Measurements from ENCODE around the gene EBI3. TPM values are rescaled to one million over a fixed set of nuclear protein-coding genes. Genes with fewer than 3 reads are reported as not detected.
A peak's percentile ranks its signal among the peaks of the same experiment; 100 is the strongest.
"Not testable (repeated sequence)": the region's sequence is repeated elsewhere in the genome, so short reads cannot be mapped to it uniquely, and the experiment has no call there.

The EBI3 gene
- total RNA-seq, 4 donors from 2014 or later: 0.96 to 3.7 (median 3.7) TPM; not detected in 1

- TF ChIP-seq POLR2AphosphoS5 (IDR thresholded peaks at IDR 0.05) (no peak), CTCF (IDR thresholded peaks at IDR 0.05) (no peak), POLR2A (IDR thresholded peaks at IDR 0.05) (no peak), EP300 (IDR thresholded peaks at IDR 0.05; ENCODE audit: low read depth) (no peak)
- Histone ChIP-seq H3K4me1 (no peaks in the 10 kb centered on the region), H3K27ac (no peak overlapping the region), H3K27me3 (peaks cover 27% of the 10 kb centered on the region), H3K9me3 (no peaks in the 10 kb centered on the region), H3K36me3 (no peaks in the 10 kb centered on the region), H3K4me3 (no peak overlapping the region)
- in situ Hi-C loops (cut with MboI; ENCODE audit: low pct_ligation_motif_present in 1 of 4, low pct_unique_long_range_greater_than_20kb in 1 of 4, low sequenced_read_pairs in 3 of 4): no loop called here
- WGBS, 2 donors (ENCODE audit: low coverage in 1 of 2): 60 to 63% methylated on average over 7 to 13 of the region's 13 CpGs
- no peak for DNase-seq
- intact Hi-C loops (cut with DNase I; ENCODE audit: low total_unique reads): no loop called here
These were observed 5.5 kb downstream of the EBI3 start for GRCh38 chr19:4234862-4235201.

GRCh38 chr19:4237510-4237909, 8.2 kb downstream of the EBI3 start:
- H3K36me3 ChIP-seq; H3K27ac ChIP-seq; H3K4me3 ChIP-seq; H3K9me3 ChIP-seq; intact Hi-C loops (cut with DNase I; ENCODE audit: low total_unique reads); DNase-seq; H3K4me1 ChIP-seq; in situ Hi-C loops (cut with MboI; ENCODE audit: low pct_ligation_motif_present in 1 of 4, low pct_unique_long_range_greater_than_20kb in 1 of 4, low sequenced_read_pairs in 3 of 4): not testable (repeated sequence)
- peaks cover 15% of the 10 kb centered on the region for H3K27me3 ChIP-seq
- 85 to 90% methylated on average over 14 to 16 of the region's 16 CpGs for WGBS, 2 donors (ENCODE audit: low coverage in 1 of 2)

GRCh38 chr19:4238831-4239230, 9.5 kb downstream of the EBI3 start:
- TF ChIP-seq CTCF (IDR thresholded peaks at IDR 0.05) (no peak), POLR2AphosphoS5 (IDR thresholded peaks at IDR 0.05) (no peak), EP300 (IDR thresholded peaks at IDR 0.05; ENCODE audit: low read depth) (no peak), POLR2A (IDR thresholded peaks at IDR 0.05) (no peak)
- no peaks in the 10 kb centered on the region for H3K9me3 ChIP-seq
- intact Hi-C loops (cut with DNase I; ENCODE audit: low total_unique reads) (no loop called here), in situ Hi-C loops (cut with MboI; ENCODE audit: low pct_ligation_motif_present in 1 of 4, low pct_unique_long_range_greater_than_20kb in 1 of 4, low sequenced_read_pairs in 3 of 4) (no loop called here)
- no peak for DNase-seq
- H3K4me1 ChIP-seq: no peaks in the 10 kb centered on the region
- H3K36me3 ChIP-seq: no peaks in the 10 kb centered on the region
- WGBS, 2 donors (ENCODE audit: low coverage in 1 of 2): 93 to 100% methylated on average over 2 to 4 of the region's 4 CpGs
- no peak overlapping the region for H3K4me3 ChIP-seq
- H3K27me3 ChIP-seq: peaks cover 15% of the 10 kb centered on the region
- H3K27ac ChIP-seq: no peak overlapping the region

GRCh38 chr19:4241824-4242430, 12.6 kb downstream of the EBI3 start:
- H3K4me3 ChIP-seq: no peak overlapping the region
- in situ Hi-C loops (cut with MboI; ENCODE audit: low pct_ligation_motif_present in 1 of 4, low pct_unique_long_range_greater_than_20kb in 1 of 4, low sequenced_read_pairs in 3 of 4) (no loop called here), intact Hi-C loops (cut with DNase I; ENCODE audit: low total_unique reads) (no loop called here)
- TF ChIP-seq CTCF (IDR thresholded peaks at IDR 0.05) (no peak), POLR2A (IDR thresholded peaks at IDR 0.05) (no peak), EP300 (IDR thresholded peaks at IDR 0.05; ENCODE audit: low read depth) (no peak), POLR2AphosphoS5 (IDR thresholded peaks at IDR 0.05) (no peak)
- 20 to 76% methylated on average over 1 to 5 of the region's 5 CpGs for WGBS, 2 donors (ENCODE audit: low coverage in 1 of 2)
- DNase-seq: no peak
- peaks cover 10% of the 10 kb centered on the region for H3K27me3 ChIP-seq
- H3K4me1 ChIP-seq: peaks cover 0 to 5% (median 4%) of the 10 kb centered on the region in 4 donors
- peak overlapping the region in 2 of 4 donors; percentile 8 to 26 for H3K27ac ChIP-seq
- H3K9me3 ChIP-seq: no peaks in the 10 kb centered on the region
- H3K36me3 ChIP-seq: no peaks in the 10 kb centered on the region

GRCh38 chr19:4245938-4246337, 16.6 kb downstream of the EBI3 start:
- H3K9me3 ChIP-seq; in situ Hi-C loops (cut with MboI; ENCODE audit: low pct_ligation_motif_present in 1 of 4, low pct_unique_long_range_greater_than_20kb in 1 of 4, low sequenced_read_pairs in 3 of 4); intact Hi-C loops (cut with DNase I; ENCODE audit: low total_unique reads); H3K27ac ChIP-seq; H3K4me3 ChIP-seq; DNase-seq; H3K27me3 ChIP-seq: not testable (repeated sequence)
- 96 to 100% methylated on average over 4 to 6 of the region's 6 CpGs for WGBS, 2 donors (ENCODE audit: low coverage in 1 of 2)
- peaks cover 3 to 11% (median 8%) of the 10 kb centered on the region in 4 donors for H3K4me1 ChIP-seq
- peaks cover 0 to 20% (median 10%) of the 10 kb centered on the region in 4 donors for H3K36me3 ChIP-seq
